ENCODE data around the gene PRPF38B.

The PRPF38B gene

DNA sequence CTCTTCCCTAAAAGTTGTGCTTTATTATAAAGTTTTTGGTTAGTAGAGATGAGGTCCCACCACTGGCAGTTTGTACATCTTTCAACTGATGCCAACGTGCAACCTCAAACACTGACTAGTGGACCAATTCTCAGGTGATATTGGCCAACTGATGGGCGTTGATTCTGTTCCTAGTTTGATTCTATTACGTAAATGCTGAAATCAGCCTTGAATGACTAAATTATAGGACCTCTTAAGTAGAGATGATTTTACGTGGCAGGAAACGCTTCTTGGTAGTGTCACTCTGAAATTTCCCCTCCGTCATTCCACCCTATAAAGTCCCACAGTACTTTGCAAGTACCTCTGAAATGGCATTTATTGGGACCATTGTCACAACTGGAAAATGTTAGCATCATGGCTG is 11.8 kb downstream of the PRPF38B start:
- TF ChIP-seq TCF12 (IDR thresholded peaks at IDR 0.05; ENCODE audit: low read depth) = no peak
- TF ChIP-seq, protein P1, sequence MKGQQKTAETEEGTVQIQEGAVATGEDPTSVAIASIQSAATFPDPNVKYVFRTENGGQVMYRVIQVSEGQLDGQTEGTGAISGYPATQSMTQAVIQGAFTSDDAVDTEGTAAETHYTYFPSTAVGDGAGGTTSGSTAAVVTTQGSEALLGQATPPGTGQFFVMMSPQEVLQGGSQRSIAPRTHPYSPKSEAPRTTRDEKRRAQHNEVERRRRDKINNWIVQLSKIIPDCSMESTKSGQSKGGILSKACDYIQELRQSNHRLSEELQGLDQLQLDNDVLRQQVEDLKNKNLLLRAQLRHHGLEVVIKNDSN (IDR thresholded peaks at IDR 0.05) = no peak
- TF ChIP-seq TEAD4 (IDR thresholded peaks at IDR 0.05) = no peak
- TF ChIP-seq CEBPB (IDR thresholded peaks at IDR 0.05) = no peak
- no peak for TF ChIP-seq TAF1 (IDR thresholded peaks at IDR 0.05; ENCODE audit: low read depth)
- TF ChIP-seq FOXM1 (IDR thresholded peaks at IDR 0.05; ENCODE audit: borderline replicate concordance, low read depth) = no peak
- TF ChIP-seq, protein P2, sequence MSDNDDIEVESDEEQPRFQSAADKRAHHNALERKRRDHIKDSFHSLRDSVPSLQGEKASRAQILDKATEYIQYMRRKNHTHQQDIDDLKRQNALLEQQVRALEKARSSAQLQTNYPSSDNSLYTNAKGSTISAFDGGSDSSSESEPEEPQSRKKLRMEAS (IDR thresholded peaks at IDR 0.05) = no peak
- TF ChIP-seq EGR1 (IDR thresholded peaks at IDR 0.05) = no peak
- no peak for TF ChIP-seq NFIC (IDR thresholded peaks at IDR 0.05)
- TF ChIP-seq, protein P3, sequence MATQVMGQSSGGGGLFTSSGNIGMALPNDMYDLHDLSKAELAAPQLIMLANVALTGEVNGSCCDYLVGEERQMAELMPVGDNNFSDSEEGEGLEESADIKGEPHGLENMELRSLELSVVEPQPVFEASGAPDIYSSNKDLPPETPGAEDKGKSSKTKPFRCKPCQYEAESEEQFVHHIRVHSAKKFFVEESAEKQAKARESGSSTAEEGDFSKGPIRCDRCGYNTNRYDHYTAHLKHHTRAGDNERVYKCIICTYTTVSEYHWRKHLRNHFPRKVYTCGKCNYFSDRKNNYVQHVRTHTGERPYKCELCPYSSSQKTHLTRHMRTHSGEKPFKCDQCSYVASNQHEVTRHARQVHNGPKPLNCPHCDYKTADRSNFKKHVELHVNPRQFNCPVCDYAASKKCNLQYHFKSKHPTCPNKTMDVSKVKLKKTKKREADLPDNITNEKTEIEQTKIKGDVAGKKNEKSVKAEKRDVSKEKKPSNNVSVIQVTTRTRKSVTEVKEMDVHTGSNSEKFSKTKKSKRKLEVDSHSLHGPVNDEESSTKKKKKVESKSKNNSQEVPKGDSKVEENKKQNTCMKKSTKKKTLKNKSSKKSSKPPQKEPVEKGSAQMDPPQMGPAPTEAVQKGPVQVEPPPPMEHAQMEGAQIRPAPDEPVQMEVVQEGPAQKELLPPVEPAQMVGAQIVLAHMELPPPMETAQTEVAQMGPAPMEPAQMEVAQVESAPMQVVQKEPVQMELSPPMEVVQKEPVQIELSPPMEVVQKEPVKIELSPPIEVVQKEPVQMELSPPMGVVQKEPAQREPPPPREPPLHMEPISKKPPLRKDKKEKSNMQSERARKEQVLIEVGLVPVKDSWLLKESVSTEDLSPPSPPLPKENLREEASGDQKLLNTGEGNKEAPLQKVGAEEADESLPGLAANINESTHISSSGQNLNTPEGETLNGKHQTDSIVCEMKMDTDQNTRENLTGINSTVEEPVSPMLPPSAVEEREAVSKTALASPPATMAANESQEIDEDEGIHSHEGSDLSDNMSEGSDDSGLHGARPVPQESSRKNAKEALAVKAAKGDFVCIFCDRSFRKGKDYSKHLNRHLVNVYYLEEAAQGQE (IDR thresholded peaks at IDR 0.05; ENCODE audit: low read depth) = no peak
- TF ChIP-seq RAD21 (IDR thresholded peaks at IDR 0.05; ENCODE audit: low read depth) = no peak
- TF ChIP-seq EP300 (IDR thresholded peaks at IDR 0.05; ENCODE audit: borderline replicate concordance) = no peak
- no peak for TF ChIP-seq YY1 (IDR thresholded peaks at IDR 0.05; ENCODE audit: low read depth)
- no peak for TF ChIP-seq ZBTB7A (IDR thresholded peaks at IDR 0.05; ENCODE audit: low read depth)
- no peak for TF ChIP-seq CREB1 (IDR thresholded peaks at IDR 0.05; ENCODE audit: low read depth)

DNA sequence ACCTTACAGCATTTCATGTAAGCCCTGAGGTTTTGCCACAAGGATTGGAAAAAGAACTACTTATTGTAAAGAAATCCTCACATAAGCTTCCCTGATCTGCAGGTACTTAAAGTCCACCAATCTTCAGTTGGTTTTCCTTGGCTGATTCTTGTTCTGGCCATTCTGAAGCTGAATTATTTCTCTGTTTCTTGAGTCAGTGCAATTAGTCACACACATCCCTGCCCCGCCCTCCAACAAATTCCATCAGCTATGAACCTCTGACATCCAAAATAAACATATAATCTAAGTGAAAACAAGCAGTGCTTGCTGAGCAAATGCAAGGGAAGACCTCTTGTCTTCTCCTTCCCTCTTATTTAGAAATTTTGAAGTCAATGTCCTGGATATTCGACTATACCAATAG is 12.4 kb downstream of the PRPF38B start:
- TF ChIP-seq TCF12 (IDR thresholded peaks at IDR 0.05; ENCODE audit: low read depth) = no peak
- TF ChIP-seq TEAD4 (IDR thresholded peaks at IDR 0.05) = no peak
- no peak for TF ChIP-seq NFIC (IDR thresholded peaks at IDR 0.05)

DNA sequence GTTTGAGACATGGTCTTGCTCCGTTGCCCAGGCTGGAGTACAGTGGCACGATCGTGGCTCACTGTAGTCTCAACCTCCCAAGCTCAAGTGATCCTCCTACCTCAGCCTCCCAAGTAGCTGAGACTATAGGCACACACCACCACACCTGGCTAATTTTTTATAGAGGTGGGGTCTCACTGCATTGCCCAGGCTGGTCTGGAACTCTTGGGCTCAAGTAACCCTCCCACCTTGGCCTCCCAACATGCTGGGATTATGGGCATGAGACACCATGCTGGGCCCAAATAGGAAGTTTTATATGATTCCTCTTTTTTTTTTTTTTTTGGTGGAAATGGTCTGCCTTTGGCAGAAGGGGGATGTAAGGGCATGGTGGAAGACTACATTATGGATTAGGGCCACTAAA is 14.5 kb downstream of the PRPF38B start:
- TF ChIP-seq CREB1 (IDR thresholded peaks at IDR 0.05; ENCODE audit: low read depth) (no peak), EP300 (IDR thresholded peaks at IDR 0.05; ENCODE audit: borderline replicate concordance) (no peak)

DNA sequence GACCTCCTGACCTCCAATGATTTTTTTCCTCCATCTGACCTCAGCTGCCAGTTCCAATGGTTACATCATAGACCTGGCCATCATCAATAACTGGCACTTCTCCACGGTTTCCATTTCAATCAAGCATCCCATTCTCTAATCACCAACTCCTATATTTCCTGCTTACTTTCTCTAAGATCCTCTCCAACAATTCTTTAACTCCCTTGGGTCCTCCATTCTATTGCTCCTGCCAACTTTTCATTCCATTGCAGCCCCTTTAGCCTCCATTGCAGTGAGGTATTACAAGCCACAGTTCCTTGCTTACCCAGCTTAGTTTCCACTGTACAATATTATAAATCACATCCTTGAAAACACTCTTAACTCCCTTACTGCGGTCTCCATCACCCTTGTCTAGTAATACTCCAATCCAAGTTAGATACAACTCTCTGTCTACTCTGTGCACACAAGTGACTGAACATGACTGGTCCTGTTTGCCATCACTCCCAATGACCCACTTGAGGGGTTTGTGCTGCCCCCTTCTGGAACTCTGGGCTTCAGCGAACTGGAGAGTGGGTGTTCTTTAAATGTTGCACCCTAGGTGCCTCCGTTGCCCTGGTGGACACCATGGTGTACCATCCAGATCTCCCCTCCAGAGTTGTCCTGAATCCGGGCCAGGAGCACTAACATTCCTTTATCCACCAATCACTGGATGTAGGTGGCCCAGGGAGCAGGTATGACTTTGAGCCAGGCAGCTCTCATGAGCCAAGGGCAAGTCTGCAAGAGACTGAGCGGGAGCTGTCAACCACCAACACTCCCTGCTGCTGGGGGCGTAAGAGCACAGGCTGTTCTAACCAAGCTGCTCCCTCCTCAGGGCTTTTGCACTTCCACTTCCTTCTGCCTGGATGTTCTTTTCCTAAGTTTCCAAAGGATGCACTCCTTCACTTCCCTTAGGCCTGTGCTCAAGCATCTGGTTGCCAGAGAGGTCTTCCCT is 16.9 kb downstream of the PRPF38B start:
- TF ChIP-seq RAD21 (IDR thresholded peaks at IDR 0.05; ENCODE audit: low read depth) = peak; percentile 40; the same call in 1 of the 2 replicates
- no peak for TF ChIP-seq CREB1 (IDR thresholded peaks at IDR 0.05; ENCODE audit: low read depth)

DNA sequence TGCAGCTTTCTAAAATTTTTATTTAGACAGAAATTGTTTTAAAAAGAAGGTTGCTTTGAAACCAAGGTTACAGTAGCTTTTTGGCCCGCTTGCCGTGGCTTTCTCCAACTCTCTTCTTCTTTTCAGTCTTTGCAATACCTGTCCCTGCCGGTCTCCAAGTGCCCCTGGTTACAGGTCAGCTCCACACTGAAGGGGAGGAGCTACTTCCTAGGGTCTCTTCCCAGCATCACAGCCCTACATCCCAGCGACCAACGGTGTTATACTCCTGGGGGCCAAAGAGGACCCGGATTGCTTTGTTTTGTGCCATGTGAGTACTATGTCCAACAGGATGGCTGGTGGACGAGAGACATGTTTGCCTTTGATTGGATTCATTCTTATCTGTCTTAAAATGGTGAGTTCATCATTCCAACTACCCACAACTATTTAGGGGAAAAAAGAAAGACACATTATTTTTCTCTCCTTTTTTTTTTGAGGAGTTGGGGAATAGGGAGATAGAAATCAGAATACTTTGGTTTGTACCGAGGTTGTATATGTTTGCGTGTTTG is 20.6 kb downstream of the PRPF38B start, which contains the start of gene FNDC7:
Gene FNDC7 (plus strand): TSS at position 303 of the 545 bp plus-strand sequence. CDS start 26 bp downstream, at position 329.
- no peak for TF ChIP-seq ZBTB7A (IDR thresholded peaks at IDR 0.05; ENCODE audit: low read depth)
- TF ChIP-seq, protein P1 (IDR thresholded peaks at IDR 0.05) = no peak
- TF ChIP-seq CREB1 (IDR thresholded peaks at IDR 0.05; ENCODE audit: low read depth) = no peak
- TF ChIP-seq FOXM1 (IDR thresholded peaks at IDR 0.05; ENCODE audit: borderline replicate concordance, low read depth) = no peak
- no peak for TF ChIP-seq CEBPB (IDR thresholded peaks at IDR 0.05)
- TF ChIP-seq TCF12 (IDR thresholded peaks at IDR 0.05; ENCODE audit: low read depth) = no peak
- TF ChIP-seq TAF1 (IDR thresholded peaks at IDR 0.05; ENCODE audit: low read depth) = no peak
- TF ChIP-seq YY1 (IDR thresholded peaks at IDR 0.05; ENCODE audit: low read depth) = no peak
- TF ChIP-seq, protein P3 (IDR thresholded peaks at IDR 0.05; ENCODE audit: low read depth) = no peak
- TF ChIP-seq EP300 (IDR thresholded peaks at IDR 0.05; ENCODE audit: borderline replicate concordance) = no peak
- no peak for TF ChIP-seq EGR1 (IDR thresholded peaks at IDR 0.05)
- no peak for TF ChIP-seq TEAD4 (IDR thresholded peaks at IDR 0.05)
- TF ChIP-seq, protein P2 (IDR thresholded peaks at IDR 0.05) = no peak
- TF ChIP-seq RAD21 (IDR thresholded peaks at IDR 0.05; ENCODE audit: low read depth) = no peak
- TF ChIP-seq NFIC (IDR thresholded peaks at IDR 0.05) = no peak

DNA sequence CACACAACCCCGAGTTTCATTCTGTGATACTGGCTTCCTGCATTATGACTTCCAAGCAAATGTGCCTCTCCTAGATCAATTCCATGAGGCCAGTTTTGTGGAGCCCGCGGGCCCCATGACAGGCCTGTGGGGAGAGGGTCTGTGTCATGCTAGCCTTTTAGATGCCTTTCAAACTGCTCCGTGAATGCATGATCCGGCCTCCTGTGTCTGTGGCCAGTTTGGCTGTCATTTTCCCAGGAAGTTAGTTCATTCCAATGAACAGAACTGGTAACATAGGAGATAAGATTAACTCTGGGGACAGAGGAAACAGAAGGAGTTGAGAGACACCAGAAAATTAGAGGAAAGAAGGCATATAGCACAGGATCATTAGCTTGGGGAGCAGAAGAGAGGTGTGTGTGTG is 23.8 kb downstream of the PRPF38B start:
- TF ChIP-seq YY1 (IDR thresholded peaks at IDR 0.05; ENCODE audit: low read depth) (no peak), TAF1 (IDR thresholded peaks at IDR 0.05; ENCODE audit: low read depth) (no peak), RAD21 (IDR thresholded peaks at IDR 0.05; ENCODE audit: low read depth) (no peak), CEBPB (IDR thresholded peaks at IDR 0.05) (no peak), CREB1 (IDR thresholded peaks at IDR 0.05; ENCODE audit: low read depth) (no peak), TCF12 (IDR thresholded peaks at IDR 0.05; ENCODE audit: low read depth) (no peak)

Measured in Ishikawa (cell line).